HG03060 (cell line): Measurements from ENCODE around the gene B4GALT5.
"Not testable (repeated sequence)": the region's sequence is repeated elsewhere in the genome, so short reads cannot be mapped to it uniquely, and the experiment has no call there.

Source experiments
- ATAC-seq: cut with Tn5 transposase; IDR thresholded peaks from one replicate; pipeline ENCODE4 v1.9.1; 2021; ENCODE audit warnings: low read depth, moderate number of reproducible peaks; ENCODE audit not compliant: unreplicated experiment

The B4GALT5 gene

GRCh38 chr20:49682798-49683197 is 30.9 kb downstream of the B4GALT5 start:
- no peak for ATAC-seq

GRCh38 chr20:49682278-49682677 is 31.4 kb downstream of the B4GALT5 start:
- ATAC-seq = no peak

GRCh38 chr20:49681850-49682216 is 31.8 kb downstream of the B4GALT5 start:
- ATAC-seq = no peak

- no peak for ATAC-seq
These were observed 33.2 kb downstream of the B4GALT5 start for GRCh38 chr20:49680484-49680883.

- ATAC-seq = no peak
These were observed 34.0 kb downstream of the B4GALT5 start for GRCh38 chr20:49679634-49680033.

GRCh38 chr20:49677777-49678758 is 35.6 kb downstream of the B4GALT5 start:
- ATAC-seq = no peak

- peak; percentile 54 for ATAC-seq
These were observed 36.9 kb downstream of the B4GALT5 start for GRCh38 chr20:49676581-49677291.

- ATAC-seq = peak; percentile 34
These were observed 38.1 kb downstream of the B4GALT5 start for GRCh38 chr20:49675368-49676151.

GRCh38 chr20:49674383-49675352 is 39.0 kb downstream of the B4GALT5 start:
- ATAC-seq = no peak

GRCh38 chr20:49672096-49672664 is 41.5 kb downstream of the B4GALT5 start:
- no peak for ATAC-seq

- no peak for ATAC-seq
These were observed 42.2 kb downstream of the B4GALT5 start for GRCh38 chr20:49671433-49671832.

GRCh38 chr20:49669601-49670189 is 44.0 kb downstream of the B4GALT5 start:
- peak; percentile 48 for ATAC-seq

- not testable (repeated sequence) for ATAC-seq
These were observed 44.8 kb downstream of the B4GALT5 start for GRCh38 chr20:49668878-49669195.

GRCh38 chr20:49668181-49668877 is 45.3 kb downstream of the B4GALT5 start:
- peak; percentile 48 for ATAC-seq

- ATAC-seq = no peak
These were observed 46.8 kb downstream of the B4GALT5 start for GRCh38 chr20:49666911-49667310.

- ATAC-seq = no peak
These were observed 47.9 kb downstream of the B4GALT5 start for GRCh38 chr20:49665796-49666195.

GRCh38 chr20:49664612-49665313 is 48.9 kb downstream of the B4GALT5 start:
- ATAC-seq = no peak

GRCh38 chr20:49663112-49663511 is 50.6 kb downstream of the B4GALT5 start:
- no peak for ATAC-seq
